Activated naive CD4-positive, alpha-beta T cell treated with Interleukin-2 at 50 U/mL for 16 hours (primary cell): ENCODE data around the gene TENT5A.
A peak's percentile ranks its signal among the peaks of the same experiment; 100 is the strongest.

ENCODE experiments used
- DNase-seq: peaks from one replicate; pipeline ENCODE4 v3.0.0-alpha.2; 2020

Gene TENT5A

DNA sequence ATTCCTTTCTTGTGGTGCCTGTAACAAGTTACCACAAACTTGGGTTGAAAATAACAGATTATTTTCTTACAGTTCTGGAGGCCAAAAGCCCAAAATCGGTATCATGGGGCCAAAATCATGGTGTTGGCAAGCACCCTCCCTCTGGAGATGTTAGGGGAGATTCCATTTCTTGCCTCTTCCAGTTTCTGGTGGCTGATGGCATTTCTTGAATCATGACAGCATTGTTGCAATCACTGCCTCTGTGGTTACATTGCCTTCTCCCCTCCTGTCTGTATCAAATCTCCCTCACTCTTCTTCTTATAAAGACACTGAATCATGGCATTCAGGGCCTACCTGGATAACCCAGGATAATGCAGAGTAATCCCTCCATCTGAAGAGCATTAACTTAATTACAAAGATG lies 17.9 kb upstream of the TENT5A start:
- no peak for DNase-seq

DNA sequence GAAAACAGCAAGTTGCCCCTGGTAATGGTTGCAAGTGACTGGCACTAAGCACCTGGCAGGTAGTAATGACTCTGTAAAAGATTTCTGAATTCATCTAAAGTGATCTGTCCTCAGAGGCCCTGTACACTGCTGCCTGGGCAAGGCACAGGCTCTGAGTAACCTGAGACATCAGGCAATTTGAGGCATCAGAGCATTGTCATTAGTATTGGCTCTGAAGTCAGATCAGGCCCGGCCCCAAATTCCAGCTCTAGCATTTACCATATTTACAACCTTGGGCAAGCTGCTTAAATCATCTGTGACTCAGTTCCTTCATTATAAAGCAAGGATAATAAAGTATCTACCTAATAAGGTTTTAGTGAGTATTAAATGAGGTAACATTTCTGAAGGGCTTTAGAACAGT lies 17.3 kb upstream of the TENT5A start:
- no peak for DNase-seq

DNA sequence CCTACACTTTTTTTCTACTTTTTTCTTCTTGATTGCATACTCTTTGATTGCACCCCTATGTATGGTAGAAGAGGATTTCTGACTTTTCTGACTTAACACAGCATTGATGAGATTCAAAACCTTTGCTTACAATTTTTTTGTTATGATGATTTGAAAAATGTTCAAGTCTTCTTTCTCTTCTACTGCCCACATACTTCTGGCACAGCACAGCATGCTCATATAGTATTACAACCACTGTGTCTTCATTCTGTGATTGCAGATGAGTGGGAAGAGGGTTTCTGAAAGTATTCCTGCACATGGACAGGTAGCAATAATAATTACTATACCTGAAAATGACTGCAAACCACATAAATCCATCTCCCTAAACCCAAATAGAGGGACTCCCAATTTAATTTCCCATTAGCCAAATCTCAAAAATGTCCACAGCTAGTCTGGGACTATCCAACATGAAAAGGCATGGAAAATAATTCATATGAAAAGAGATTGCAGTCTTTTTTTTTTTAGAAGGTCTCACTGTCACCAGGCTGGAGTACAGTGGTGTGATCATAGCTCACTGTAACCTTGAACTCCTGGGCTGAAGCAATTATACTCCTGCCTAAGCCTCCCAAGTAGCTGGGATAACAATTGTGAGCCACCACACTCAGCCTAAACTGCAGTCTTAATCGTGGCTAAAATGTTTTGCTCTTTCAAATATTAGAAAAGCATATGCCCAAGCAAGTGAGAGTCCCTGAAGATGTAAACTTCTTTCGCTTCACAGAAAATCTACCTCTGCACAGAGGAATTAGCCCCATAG lies 15.9 kb upstream of the TENT5A start:
- no peak for DNase-seq

- no peak for DNase-seq
These were observed 14.8 kb upstream of the TENT5A start for GRCh38 chr6:81767163-81767891.

- DNase-seq = no peak
These were observed 14.1 kb upstream of the TENT5A start for GRCh38 chr6:81766482-81767069.

- no peak for DNase-seq
These were observed 12.1 kb upstream of the TENT5A start for GRCh38 chr6:81764531-81764930.

- no peak for DNase-seq
These were observed 11.5 kb upstream of the TENT5A start for GRCh38 chr6:81763968-81764367.

DNA sequence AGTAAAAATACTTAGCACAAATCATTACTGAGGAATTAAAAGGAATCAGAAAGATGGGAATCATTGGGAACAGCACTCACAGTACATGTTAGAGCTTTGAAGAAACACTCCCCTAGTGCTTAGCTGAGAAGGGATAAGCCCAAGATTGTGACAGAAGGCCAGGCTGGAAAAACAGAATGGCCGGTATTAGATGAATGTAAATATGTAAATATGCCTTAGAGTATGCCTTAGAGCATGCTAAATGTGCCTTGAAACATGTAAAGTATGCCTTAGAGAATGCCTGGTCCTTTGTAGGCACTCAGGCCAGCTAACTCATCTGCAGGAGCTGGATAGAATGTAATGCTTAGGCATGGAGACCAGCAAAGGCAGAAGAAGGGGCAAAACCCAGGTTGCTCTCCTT lies 10.6 kb upstream of the TENT5A start:
- no peak for DNase-seq

GRCh38 chr6:81762606-81763005 lies 10.1 kb upstream of the TENT5A start:
- no peak for DNase-seq

GRCh38 chr6:81762132-81762531 lies 9.7 kb upstream of the TENT5A start:
- no peak for DNase-seq

DNA sequence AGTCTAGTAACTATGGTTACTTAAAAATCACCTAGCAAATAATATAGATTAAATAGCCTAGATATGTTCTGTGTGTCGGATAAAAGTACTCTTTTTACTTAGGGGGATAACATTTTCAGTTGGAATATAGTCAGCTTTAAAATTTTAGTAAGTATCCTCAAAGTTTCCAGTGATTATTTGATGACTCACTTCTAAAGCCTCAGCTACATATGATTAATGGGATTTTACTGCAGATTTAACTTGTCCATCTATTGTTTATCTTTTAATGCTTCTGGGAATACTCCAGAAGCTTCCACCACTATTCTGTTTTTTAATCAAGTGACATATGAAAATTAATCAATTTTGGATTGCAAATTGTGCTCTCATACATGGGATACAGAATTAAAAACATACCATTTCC lies 8.7 kb upstream of the TENT5A start:
- no peak for DNase-seq

GRCh38 chr6:81759782-81760181 lies 7.3 kb upstream of the TENT5A start:
- no peak for DNase-seq

DNA sequence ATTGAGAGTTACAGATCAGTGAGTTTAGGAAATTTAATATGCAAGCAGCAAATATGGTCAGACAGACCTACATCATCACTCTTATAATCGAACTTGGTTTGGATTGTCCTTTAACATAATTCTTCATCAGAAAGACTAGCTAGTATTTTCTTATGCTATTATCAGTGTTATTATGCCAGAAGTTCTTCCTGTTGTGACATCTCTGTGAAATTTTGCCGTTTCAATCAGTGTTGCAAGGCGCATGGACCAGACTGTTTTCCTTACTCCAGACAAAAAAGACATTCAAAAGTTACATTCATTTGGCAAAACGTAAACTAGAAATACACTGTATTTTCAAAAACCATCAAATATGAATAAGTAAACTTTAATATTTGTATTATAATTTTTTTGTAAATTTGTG lies 5.7 kb upstream of the TENT5A start:
- no peak for DNase-seq

DNA sequence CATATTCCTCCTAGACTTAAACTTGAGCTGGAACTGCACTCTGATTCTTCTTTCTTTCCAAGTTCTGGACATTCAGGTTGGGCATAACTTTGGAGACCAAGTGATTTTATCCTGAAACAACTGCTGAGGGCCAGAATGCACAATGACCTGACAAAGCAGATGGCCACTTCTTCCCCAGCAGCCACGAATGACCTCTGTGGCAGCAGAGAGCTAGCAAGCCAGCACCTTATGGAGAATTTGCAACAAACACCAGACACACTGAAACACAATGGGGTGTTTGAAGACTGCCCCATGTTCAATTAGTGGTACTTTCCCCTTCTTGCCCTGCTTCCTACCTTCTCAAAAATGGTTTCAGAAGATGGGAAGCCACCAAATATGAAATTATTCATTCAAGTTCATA lies 4.2 kb upstream of the TENT5A start:
- DNase-seq = no peak

DNA sequence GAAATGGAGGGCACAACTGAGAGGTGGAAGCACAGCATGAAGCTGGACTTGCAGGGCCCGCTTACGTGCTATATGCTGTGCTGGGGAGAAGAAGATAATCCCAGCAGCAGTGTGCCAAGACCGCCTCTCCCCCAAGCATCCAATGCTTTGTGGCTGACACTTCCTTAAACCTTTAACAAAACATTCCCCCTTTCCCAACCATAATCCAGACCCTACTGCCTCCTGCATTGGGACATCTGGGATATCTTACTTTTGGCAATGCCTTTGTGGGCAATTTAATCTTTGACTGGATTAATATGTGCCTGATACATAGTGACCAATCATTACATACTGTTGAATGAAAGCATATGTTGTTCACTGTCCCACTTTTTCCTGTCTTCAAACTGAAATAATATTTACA lies 3.1 kb upstream of the TENT5A start:
- DNase-seq = no peak

- no peak for DNase-seq
These were observed 2.4 kb upstream of the TENT5A start for GRCh38 chr6:81754906-81755305.

GRCh38 chr6:81753711-81754577 lies 1.5 kb upstream of the TENT5A start:
- peak; percentile 86 for DNase-seq

GRCh38 chr6:81752921-81753710 lies 635 bp upstream of the TENT5A start:
- peak; percentile 59 for DNase-seq

DNA sequence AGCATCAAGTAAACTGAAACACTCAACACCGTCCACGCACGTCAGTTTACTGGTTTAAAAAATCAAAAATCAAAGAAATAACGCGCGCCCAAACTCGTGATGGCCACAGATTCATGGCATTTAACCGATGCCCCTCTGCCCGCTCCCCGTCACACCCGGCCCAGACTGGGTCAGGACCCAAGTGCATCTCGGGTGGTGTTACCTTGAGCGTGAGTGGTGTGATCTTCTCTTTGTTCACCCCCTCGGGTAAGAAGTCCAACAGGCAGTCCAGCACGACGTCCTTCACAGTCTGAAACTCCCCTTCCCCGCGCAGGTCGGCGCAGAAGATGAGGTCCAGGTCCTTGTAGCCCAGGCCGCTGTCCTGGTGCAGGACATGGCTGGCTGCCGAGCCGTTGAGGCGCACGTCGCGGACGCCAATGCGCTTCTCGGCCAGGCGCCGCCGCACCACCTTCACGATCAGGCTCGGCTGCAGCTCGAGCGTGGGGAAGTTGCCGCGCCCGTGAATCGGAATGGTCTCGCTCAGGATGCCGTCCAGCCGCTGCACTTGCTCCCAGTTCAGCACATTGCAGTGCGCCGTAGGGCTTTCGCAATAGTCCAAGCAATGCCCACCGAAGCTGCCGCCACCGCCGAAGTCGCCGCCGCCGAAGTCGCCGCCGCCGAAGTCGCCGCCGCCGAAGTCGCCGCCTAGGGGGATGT lies 945 bp downstream of the TENT5A start:
- peak; percentile 27 for DNase-seq

DNA sequence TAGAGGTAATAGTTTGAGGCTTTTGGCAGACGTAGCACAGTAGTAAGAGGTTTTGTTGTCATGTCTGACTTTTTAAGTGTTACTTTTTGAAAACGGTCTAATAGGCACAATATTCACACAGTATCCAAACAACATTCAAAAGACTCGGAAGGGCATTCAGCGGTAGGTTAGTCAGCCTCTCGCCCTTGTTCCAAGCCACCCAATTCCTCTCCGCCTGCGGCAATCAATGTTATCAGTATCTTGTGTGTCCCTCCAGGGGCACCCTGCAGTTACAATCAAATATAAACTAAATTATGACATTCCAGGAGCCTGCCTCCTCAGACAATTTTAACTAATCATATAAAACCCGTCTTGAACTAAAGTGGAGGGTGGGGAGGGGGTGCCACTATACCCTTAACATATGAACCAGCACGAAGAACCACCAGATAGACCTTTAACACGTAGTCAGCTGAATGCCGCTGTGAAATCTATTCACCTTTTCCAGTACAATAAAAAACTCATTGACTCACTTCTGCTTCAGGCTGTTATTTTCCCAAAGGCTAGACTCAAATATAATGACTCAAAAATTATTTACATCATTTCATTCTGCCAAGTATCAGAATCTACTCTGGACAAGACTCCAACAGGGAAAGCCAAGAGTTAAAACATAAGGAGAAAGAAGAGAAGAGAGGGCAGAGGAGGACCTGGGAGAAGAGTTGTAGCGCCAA lies 1.6 kb downstream of the TENT5A start:
- DNase-seq = no peak

DNA sequence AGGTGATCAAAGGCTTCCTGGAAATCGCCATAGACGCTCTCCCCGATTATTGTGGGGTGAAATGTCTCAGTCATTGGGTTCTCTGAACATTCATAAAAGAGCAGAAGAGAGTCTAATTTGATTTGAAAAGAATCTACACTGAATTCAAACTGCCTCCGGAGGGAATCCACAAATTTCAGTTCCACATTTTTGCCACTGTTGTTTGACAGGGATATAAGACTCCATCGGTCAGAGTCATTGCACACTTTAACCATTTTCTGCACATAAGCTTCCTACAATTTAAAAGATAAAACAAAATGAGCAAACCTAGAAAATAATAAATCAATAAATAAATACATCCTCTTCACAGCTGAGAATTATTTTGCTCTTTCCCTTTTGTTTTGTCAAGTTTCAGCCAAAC lies 2.3 kb downstream of the TENT5A start:
- DNase-seq = no peak
